HG02840 (cell line): ENCODE results near the gene TRAF4.

ENCODE experiments used
- ATAC-seq: cut with Tn5 transposase; IDR thresholded peaks from one replicate; pipeline ENCODE4 v1.9.1; 2021; ENCODE audit warnings: mild to moderate bottlenecking, moderate library complexity, moderate number of reproducible peaks; ENCODE audit not compliant: unreplicated experiment, low FRiP score

The TRAF4 gene

GRCh38 chr17:28743243-28744103 lies at the start of gene TRAF4:
Gene TRAF4 (plus strand): TSS chr17:28744011. CDS start chr17:28744113, 102 bp downstream.
- peak; percentile 52 for ATAC-seq

DNA sequence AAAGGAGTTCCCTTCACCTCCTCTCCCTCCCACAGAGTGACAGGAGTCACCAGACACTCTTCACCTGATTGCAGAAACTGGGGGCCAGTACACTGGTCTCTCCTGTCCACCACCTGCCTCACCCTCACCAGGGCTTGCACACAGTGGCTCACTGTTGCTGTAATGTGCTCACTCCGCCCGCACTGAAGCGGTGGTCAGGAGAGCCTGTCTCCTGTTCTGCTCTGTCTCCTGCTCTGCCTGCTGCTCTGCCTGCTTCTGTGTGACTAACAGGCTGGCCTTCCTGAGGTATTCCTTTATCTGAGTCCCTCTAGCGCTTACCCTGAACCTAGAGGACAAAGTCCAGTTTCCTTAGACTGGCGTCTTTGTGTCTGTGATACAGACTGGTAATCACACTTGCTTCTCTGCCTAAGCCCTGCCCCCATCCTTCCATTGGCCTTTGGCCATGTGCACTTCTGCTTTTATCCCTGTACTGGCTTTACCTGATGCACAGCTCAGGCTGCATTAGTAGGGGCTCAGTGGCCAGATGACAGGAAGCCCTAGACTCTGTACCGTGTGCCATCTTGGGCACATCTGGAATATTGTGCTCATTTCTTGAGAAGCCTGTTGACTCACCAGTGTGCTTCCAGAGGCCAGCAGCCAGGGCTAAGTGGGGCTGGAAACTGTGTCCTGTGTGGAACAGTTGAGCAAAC lies 45.4 kb upstream of the TRAF4 start:
- ATAC-seq, result no peak

DNA sequence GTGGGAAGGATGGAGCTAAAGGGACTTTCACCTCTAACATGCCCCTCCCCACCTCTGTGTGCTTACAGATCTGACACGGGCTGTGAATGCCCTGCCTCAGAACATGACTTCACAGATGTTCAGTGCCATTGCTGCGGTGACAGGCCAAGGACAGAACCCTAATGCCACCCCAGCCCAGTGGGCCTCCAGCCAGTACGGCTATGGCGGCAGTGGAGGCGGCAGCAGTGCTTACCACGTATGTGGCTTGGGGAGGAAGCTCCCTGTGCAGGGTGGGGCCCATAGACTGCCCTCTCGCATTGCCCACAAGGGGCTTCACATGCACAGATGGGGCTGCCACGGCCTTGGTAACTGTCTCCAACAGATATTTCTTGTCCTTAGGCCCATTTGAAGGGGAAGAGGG lies 43.5 kb upstream of the TRAF4 start:
- ATAC-seq, result no peak

- no peak for ATAC-seq
Observed at GRCh38 chr17:28700830-28701492, 42.9 kb upstream of the TRAF4 start.

- no peak for ATAC-seq
Observed at GRCh38 chr17:28702026-28702751, 41.6 kb upstream of the TRAF4 start.

- no peak for ATAC-seq
Observed at GRCh38 chr17:28702752-28703150, 41.1 kb upstream of the TRAF4 start.

GRCh38 chr17:28703552-28704218 lies 40.1 kb upstream of the TRAF4 start:
- ATAC-seq, result no peak

GRCh38 chr17:28704219-28704858 lies 39.5 kb upstream of the TRAF4 start:
- no peak for ATAC-seq

DNA sequence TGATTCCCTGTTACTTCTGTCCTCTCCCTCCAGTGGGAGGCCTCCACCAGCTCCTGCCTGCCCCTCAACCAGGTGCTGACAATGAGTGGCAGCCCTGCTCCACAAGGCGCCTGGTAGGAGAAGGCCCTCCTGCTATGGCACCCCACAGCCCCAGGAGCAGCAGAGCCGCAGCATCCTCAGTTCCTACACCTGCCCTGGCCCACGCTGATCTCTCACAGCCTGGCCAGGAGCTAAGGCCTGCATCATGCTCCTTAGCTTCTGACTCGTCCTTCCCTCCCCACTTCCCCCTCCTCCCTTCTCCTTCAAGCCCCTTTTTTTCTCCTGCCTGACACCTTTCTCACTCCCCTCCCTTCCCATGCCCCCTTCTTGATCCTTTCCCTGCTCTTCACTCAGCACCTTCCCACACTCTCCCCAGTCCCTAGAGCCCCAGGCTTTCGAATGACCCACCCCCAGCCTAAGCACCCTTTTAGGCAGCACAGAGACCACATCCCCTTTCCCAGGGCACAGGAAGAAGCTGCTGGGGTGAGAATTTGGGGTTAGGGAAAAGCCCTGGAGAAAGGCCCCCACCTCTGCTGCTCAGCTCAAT lies 38.6 kb upstream of the TRAF4 start:
- ATAC-seq, result no peak

- no peak for ATAC-seq
Observed at GRCh38 chr17:28705728-28706334, 38.0 kb upstream of the TRAF4 start.

- no peak for ATAC-seq
Observed at GRCh38 chr17:28706471-28707338, 37.1 kb upstream of the TRAF4 start.

DNA sequence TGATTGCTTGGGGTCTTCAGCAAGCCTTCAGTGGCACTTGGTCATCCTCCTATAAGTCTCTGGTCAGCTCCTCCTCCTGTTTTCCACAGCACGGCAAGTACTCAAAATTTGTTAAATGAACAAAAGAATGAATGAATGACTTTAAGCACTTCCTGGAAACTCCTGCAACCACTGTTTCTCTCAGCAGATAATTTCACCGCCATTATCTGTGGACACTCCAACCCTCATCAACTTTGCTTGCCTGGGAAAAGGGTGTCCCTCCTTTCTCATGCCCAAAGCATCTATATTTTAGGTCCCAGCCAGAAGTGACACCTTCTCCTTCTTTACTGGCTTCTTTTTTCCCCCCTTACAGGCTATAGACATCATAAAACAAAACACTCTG lies 36.5 kb upstream of the TRAF4 start:
- no peak for ATAC-seq

DNA sequence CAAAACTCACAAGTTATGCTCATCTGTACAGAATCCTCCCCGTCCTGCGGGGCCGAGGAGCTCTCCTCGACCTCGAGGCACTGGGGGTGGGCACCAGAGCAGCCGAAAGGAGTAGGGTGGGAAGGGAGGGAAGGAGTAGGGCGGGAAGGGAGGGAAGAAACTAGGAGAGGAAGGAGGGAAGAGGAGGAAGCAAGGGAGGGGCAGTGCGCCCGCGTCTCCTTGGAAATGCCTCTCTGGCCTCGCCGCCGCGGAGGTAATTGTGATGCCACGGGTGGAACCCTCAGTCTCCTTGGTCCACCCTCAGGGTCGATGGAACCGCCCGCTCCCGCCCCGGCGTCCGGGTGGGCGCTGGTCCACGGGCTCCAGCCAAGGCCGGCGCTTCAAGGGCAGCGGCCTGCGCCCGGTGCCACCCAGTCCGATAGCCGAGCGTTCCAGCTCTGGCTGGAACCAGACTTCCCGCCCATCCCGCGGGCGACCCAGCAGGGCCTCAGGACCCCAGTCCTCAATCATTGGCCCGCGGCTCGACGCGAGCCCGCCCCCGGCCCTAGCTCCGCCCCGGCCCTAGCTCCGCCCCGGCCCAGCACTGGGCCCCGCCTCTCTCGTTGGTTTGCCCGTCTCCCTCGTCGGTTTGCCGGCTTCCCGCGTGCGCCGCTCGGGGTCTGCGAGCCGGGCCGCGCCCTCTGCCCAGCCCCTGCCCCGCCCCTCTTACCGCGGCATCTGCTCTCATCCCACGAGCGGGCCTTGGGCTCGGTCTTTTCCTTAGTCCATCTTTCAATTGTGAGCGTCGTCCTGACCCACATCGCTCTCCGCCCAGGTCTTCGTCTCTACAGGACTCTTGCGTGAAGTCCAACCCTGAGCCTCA lies 32.7 kb upstream of the TRAF4 start:
- peak; percentile 69 for ATAC-seq

DNA sequence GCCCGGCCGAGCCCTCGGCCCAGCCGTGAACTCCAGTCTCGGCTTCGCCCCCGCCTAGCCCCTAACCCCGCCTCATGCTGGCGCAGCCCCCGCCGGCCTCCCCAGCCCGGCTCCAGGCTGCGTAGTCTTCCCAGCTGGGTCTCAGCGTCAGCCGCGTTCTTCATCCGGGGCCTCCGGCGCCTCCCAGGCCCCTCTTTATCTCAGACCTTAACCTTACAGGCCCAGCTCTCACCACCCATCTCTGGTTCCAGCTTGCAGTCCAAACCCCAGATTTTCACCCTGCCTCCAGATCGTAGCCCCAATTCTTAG lies 32.1 kb upstream of the TRAF4 start, which contains the start of gene PROCA1:
PROCA1 (minus strand) TSS at position 166 of the 309 bp plus-strand sequence. CDS start 228 bp downstream, outside the sequence.
- ATAC-seq, result peak; percentile 36

- ATAC-seq, result no peak
Observed at GRCh38 chr17:28712032-28712704, 31.6 kb upstream of the TRAF4 start.

DNA sequence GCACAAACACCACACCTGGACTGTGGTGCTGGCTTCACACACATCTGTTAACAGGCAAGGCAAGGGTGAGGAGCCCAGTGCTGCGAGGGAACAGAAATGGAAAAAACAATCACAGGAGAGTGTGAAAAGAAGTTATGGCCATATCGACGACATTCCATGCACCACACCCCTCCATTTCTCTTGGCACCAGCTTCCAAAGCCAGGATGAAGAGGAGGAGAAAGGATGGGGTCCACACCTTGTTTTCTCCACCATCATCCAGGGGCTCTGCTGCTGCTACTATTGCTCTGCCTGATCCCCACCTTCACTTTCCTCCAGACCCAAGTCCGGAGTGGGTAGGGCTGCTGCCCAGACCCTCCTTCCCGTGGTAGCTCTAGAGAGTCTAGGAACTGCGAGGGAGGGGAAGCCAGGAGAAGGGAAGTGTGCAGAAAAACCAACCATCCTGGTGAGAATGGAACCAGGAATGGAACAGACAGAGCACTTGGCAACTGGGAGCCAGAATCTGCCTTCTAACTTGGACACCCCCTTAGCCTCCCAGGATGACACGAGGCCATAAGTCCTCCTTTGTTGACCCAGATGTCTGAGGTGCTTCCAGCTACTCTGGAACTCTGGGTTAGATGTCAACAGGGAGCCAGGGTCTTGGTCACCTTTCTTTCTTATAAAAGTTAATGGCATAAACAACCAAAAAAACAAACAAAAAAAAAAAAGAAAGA lies 31.0 kb upstream of the TRAF4 start:
- ATAC-seq, result no peak
